ENCODE results near the gene PSMD4. TPM values are rescaled to one million over a fixed set of nuclear protein-coding genes. Genes with fewer than 3 reads are reported as not detected.

The PSMD4 gene
- total and polyA plus RNA-seq, 2 donors (not counting 3 experiments of a cell fraction or from before 2014, with no cell fraction given) = 181 to 266 TPM

GRCh38 chr1:151282883-151283725 is 28.6 kb downstream of the PSMD4 start:
- peak overlapping the region; percentile 81 for H3K27ac ChIP-seq (ENCODE audit: insufficient read depth, low read depth, low read length)
- peak overlapping the region; percentile 10 for H2AFZ ChIP-seq (ENCODE audit: low read depth, low read length)
- ChIA-PET POLR2A (interaction anchor here (0.6 to 0.7 kb wide), 2 partner anchors 27 to 91 kb away, joined by 6 to 8 read pairs; no protein-coding TSS in a partner anchor), CTCF (interaction anchor here (0.9 to 4.1 kb wide), 5 partner anchors 18 to 183 kb away, joined by 3 to 26 read pairs (median 7); no protein-coding TSS in a partner anchor)
- H3K4me1 ChIP-seq (ENCODE audit: control insufficient read depth, extremely low read depth, insufficient read depth, low read length) = peaks cover 9% of the 10 kb centered on the region
- H3K9ac ChIP-seq (replicated peaks; ENCODE audit: extremely low read depth, insufficient read depth, low read length) = peak overlapping the region; percentile 82
- H3K9me3 ChIP-seq (replicated peaks; ENCODE audit: control insufficient read depth, insufficient read depth, low read length) = no peaks in the 10 kb centered on the region
- intact Hi-C loops (cut with micrococcal nuclease) (no loop called here), dilution Hi-C loops (cut with MboI; ENCODE audit: extremely low pct_ligation_motif_present, low sequenced_read_pairs) (no loop called here)
- no peak for FAIRE-seq
- peak; percentile 15 for DNase-seq (ENCODE audit: low read depth, low spot score)
- H4K20me1 ChIP-seq (replicated peaks; ENCODE audit: control insufficient read depth, extremely low read depth, insufficient read depth, low read length) = no peaks in the 10 kb centered on the region
- no peaks in the 10 kb centered on the region for H3K27me3 ChIP-seq (ENCODE audit: control insufficient read depth in 2 of 2, insufficient read depth in 2 of 2, low read length in 2 of 2)
- peak overlapping the region; percentile 64 to 89 (median 69) for H3K4me3 ChIP-seq (replicated peaks in 1 of 3; ENCODE audit: insufficient read depth in 1 of 3, low read depth in 1 of 3, low read length in 3 of 3)
- H3K79me2 ChIP-seq (ENCODE audit: control insufficient read depth, insufficient read depth, low read length) = peaks cover 8% of the 10 kb centered on the region
- H3K9me1 ChIP-seq (replicated peaks; ENCODE audit: control insufficient read depth, extremely low read depth, insufficient read depth, low read length) = no peaks in the 10 kb centered on the region
- TF ChIP-seq EZH2 (IDR thresholded peaks at IDR 0.05; ENCODE audit: borderline replicate concordance, low read depth, low read length, severe bottlenecking) (no peak), JUN (IDR thresholded peaks at IDR 0.05; ENCODE audit: borderline replicate concordance, insufficient read depth, insufficient read length, low read depth) (no peak), POLR2AphosphoS5 (IDR thresholded peaks at IDR 0.05; ENCODE audit: insufficient read depth, low read depth, low read length) (no peak), POLR2A (IDR thresholded peaks at IDR 0.05; ENCODE audit: low read depth, low read length) (no peak), MYC (IDR thresholded peaks at IDR 0.05; ENCODE audit: low read depth, low read length) (no peak), FOS (IDR thresholded peaks at IDR 0.05; ENCODE audit: borderline replicate concordance, insufficient read depth, low read length) (no peak), GATA2 (IDR thresholded peaks at IDR 0.05; ENCODE audit: insufficient read depth, insufficient read length, low read depth, low read length) (no peak)
- TF ChIP-seq, protein P1, sequence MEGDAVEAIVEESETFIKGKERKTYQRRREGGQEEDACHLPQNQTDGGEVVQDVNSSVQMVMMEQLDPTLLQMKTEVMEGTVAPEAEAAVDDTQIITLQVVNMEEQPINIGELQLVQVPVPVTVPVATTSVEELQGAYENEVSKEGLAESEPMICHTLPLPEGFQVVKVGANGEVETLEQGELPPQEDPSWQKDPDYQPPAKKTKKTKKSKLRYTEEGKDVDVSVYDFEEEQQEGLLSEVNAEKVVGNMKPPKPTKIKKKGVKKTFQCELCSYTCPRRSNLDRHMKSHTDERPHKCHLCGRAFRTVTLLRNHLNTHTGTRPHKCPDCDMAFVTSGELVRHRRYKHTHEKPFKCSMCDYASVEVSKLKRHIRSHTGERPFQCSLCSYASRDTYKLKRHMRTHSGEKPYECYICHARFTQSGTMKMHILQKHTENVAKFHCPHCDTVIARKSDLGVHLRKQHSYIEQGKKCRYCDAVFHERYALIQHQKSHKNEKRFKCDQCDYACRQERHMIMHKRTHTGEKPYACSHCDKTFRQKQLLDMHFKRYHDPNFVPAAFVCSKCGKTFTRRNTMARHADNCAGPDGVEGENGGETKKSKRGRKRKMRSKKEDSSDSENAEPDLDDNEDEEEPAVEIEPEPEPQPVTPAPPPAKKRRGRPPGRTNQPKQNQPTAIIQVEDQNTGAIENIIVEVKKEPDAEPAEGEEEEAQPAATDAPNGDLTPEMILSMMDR (IDR thresholded peaks at IDR 0.05; ENCODE audit: extremely low read depth in 1 of 2, insufficient read depth in 1 of 2, low read depth in 1 of 2, low read length in 2 of 2) = no peak
- TF ChIP-seq, protein P2, sequence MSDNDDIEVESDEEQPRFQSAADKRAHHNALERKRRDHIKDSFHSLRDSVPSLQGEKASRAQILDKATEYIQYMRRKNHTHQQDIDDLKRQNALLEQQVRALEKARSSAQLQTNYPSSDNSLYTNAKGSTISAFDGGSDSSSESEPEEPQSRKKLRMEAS (IDR thresholded peaks at IDR 0.05; ENCODE audit: insufficient read depth, insufficient read length) = no peak
- no TSS peak for BruUV-seq (replicated peaks)
- H3K4me2 ChIP-seq (ENCODE audit: insufficient read depth, low read length) = peak overlapping the region; percentile 44
- H3K36me3 ChIP-seq (ENCODE audit: control insufficient read depth in 2 of 2, extremely low read depth in 1 of 2, insufficient read depth in 2 of 2, low read length in 2 of 2) = peaks cover 0 to 24% of the 10 kb centered on the region in 2 experiments

Data from endothelial cell of umbilical vein (primary cell).